CD4-positive, alpha-beta T cell treated with Interleukin-6 at 100 ng/mL for 8 hours (primary cell): ENCODE data around the gene RPS27L.
"Not testable (repeated sequence)": the region's sequence is repeated elsewhere in the genome, so short reads cannot be mapped to it uniquely, and the experiment has no call there.

Source experiments
- DNase-seq: peaks from one replicate; pipeline ENCODE4 v3.0.0-alpha.2; 2020; ENCODE audit warnings: mixed read lengths, low spot score

RPS27L gene

DNA sequence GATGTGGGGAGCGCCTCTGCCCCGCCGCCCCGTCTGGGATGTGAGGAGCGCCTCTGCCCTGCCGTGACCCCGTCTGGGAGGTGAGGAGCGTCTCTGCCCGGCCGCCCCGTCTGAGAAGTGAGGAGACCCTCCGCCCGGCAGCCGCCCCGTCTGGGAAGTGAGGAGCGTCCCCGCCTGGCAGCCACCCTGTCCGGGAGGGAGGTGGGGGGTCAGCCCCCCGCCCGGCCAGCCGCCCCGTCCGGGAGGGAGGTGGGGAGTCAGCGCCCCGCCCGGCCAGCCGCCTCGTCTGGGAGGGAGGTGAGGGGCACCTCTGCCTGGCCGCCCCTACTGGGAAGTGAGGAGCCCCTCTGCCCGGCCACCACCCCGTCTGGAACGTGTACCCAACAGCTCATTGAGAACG is 58.4 kb downstream of the RPS27L start:
- DNase-seq: not testable (repeated sequence)
